NOMO-1 (cell line): Measurements from ENCODE around the gene PRKCZ.
"Not testable (repeated sequence)": the region's sequence is repeated elsewhere in the genome, so short reads cannot be mapped to it uniquely, and the experiment has no call there.

Experiments used
- DNase-seq, 2 experiments: peaks; one replicate each; lab custom pipeline; 2025; ENCODE audit not compliant: unreplicated experiment in 2 of 2; lab: John Stamatoyannopoulos, UW

The PRKCZ gene

DNA sequence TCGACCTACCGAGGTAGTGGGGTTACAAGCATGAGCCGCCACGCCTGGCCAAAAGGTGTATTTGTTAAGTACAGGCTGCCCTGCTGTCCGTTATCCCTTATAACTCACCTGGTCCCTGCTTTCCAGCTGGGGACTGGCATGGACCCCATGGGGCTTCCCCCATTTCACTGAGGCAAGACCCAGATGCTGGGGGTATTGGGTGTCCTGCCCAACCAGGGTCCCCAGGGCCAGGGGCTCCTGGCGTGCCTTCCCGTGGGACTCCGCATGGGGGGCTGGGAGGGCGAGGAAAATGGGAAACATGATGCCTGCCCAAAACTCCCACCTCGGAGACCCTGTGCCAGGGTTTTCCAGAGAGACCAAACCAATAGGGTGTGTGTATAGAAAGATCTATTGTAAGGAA, 79.9 kb downstream of the PRKCZ start:
- no peak for DNase-seq

GRCh38 chr1:2130871-2131289, 80.7 kb downstream of the PRKCZ start:
- no peak for DNase-seq

- no peak for DNase-seq
Observed at GRCh38 chr1:2132222-2133038, 82.2 kb downstream of the PRKCZ start.

- DNase-seq, result peak; percentile 98
Observed at GRCh38 chr1:2133039-2133878, 83.0 kb downstream of the PRKCZ start.

GRCh38 chr1:2133879-2134215, 83.6 kb downstream of the PRKCZ start:
- DNase-seq, result no peak

DNA sequence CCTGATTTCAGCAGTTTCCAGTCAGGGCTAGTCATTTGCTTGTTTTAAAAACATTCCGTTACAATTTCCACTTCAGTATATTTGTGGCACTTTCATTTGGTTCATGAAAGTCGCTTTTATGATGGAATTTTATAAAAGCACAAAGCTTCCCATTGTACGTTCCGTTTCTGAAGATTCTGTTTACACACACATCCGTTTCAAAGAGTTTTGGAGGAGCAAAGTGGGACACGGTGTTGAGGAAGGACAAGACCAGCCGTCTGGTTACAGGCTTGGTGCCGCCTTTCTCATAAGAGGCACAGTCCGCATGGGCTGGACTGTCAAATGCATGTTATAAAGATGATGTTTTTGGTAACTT, 84.0 kb downstream of the PRKCZ start:
- DNase-seq, result no peak

DNA sequence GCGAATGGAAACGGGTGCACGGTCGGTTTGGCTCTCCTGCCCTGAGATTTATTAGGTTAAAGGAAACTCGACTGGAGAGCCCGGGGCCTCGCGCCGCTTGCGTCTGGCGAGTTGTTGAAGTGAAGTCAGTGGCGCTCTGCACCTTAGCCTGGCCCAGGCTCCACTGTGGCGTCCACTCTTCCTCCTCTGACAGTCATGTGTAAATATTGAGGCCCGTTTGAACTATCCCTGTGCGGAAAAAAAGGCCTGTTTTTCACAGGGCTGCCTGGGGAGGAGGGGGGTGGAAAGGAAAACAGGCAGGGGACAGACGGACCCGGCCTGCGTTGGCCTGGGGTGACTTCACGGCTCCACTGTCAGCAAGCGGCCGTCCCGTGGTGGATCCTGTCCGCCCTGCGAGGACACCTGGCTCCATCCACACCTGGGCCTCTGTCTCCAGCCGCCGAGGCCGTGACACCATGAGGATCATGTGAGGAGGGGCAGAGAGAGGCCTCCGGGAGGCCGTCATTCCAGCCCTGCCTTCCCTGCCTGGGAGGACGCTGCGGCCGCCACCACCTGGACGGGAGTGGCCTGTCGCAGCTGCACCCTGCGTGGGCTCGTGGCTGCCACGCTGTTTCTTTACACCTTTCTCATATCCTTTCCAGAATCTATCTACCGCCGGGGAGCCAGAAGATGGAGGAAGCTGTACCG, 84.6 kb downstream of the PRKCZ start:
- no peak for DNase-seq

DNA sequence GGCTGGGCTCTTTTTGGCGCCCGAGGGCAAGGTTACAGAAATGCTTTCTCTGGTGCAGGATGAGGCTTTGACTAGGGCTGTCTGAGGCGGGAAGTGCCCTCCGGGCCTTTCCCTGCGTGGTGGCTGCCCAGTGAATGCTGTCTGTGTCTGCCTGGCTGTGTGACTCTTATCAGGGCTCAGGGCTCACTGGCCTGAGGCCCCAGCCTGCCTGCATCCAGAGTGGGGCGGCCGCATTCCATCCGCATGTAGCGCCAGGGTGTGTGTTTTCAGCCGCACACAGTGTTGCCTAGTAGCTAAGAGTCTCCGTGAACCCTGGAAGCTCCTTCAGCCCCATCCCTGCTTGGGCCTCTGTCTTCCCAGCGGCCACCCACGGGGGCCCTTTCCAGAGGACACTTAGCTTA, 85.2 kb downstream of the PRKCZ start:
- no peak for DNase-seq

DNA sequence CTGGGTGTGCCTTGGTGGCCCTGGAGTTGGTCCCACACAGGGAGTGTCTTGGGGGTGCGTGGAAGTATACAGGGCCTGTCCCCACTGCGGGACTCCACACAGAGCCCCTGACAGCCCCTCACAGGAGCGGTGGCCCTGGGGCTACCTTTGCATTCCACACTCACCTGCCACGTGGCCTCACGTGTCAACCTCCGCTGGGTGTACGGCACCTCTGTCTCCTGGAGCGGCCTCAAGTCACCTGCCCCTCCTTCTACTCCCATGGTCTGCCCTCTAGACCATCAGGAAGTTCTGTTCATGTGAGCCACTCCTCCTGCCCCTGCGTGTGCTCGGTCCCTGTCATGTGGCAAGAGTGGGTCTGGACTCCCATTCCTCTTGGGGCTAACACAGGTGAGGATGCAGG, 85.7 kb downstream of the PRKCZ start:
- DNase-seq, result no peak

DNA sequence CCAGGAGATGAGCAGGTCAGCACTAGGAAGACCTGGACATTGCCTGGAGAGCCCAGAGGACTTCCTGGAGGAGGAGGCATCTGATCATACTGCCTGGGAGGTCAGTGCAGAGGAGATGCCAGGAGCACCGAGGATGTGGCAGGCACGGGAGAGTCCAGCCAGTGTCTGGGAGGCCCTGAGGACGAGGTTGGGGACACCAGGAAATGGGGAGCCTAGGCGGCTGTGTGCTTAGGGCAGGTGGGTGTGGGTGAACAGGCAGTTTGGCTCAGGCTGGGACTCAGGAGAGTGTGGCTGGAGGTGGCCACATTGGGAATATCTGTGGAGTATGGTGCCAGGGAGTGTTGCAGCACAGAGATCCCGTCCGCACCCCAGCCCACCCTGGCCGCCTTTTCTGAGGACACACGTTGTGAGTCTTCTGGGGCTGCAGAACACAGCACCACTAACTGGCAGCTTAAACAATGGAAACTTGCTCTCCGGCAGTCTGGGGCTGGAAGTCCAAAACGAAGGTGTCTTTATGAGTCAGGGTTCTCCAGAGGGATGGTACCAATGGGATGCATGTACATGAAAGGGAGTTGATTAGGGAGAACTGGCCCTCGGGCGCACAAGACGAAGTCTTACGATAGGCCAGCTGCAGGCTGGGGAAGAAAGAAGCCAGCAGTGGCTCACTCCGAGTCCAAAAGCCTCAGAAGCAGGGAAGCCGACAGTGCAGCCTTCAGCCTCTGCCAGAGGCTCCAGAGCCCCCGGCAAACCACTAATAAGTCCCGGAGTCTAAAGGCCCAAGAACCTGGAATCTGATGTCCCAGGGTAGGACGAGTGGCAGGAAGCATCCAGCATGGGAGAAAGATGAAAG, 86.4 kb downstream of the PRKCZ start:
- DNase-seq, result no peak

DNA sequence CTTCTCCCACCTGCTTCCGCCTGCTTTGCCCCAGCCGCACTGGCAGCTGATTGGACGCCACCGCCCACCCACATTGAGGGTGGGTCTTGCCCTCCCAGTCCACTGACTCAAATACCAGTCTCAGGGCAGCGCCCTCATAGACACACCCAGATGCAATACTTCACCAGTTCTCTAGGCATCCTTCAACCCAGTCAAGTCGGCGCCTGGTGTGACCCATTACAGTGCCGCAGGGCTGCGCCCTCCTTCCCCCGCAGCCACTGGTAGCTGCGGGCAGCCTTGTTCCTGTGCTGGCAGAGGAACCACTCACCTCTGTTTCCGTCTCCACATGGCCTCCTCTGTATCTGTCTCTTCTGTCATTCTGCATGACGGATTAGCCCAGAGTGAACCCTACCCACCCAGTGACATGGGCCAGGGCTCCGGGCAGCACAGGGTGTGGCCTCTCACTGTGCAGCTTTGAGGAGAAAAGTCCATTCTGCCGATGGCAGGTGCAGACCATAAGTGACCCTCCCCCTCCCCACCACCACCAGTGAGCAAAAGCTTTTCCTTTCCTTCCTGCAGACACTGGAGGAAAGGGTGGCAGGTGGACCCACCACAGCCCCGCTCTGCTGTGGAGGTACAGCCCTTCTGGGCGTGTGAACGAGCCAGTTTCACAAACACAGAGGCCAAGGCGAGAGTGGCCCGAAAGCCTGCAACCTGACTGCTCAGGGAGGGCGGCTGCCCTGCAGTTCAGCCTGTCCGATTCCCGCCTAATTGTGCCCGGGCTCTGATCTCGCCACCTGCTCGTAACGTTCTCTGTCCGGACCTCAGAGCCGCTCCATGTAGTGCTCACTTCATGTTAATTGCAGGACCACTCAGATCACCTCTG, 87.3 kb downstream of the PRKCZ start:
- no peak for DNase-seq

DNA sequence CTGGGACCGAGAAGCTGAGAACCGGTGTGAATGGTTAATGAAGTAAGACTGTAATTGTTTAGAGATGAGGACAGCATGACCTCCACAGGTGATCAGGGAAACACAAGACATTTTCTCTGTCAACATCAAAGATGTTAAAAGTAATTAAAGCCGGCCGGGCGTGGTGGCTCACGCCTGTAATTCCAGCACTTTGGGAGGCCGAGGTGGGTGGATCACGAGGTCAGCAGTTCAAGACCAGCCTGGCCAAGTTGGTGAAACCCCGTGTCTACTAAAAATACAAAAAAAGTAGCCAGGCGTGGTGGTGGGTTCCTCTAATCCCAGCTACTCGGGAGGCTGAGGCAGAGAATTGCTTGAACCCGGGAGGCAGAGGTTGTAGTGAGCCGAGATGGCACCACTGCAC, 88.9 kb downstream of the PRKCZ start:
- not testable (repeated sequence) for DNase-seq

- no peak for DNase-seq
Observed at GRCh38 chr1:2141025-2141424, 90.8 kb downstream of the PRKCZ start.

- no peak for DNase-seq
Observed at GRCh38 chr1:2143814-2144500, 93.7 kb downstream of the PRKCZ start.

- DNase-seq, result no peak
Observed at GRCh38 chr1:2144501-2145090, 94.4 kb downstream of the PRKCZ start.

GRCh38 chr1:2145946-2146835, 96.0 kb downstream of the PRKCZ start:
- DNase-seq, result peak; percentile 14 to 17

GRCh38 chr1:2146836-2147517, 96.8 kb downstream of the PRKCZ start:
- no peak for DNase-seq
